Right ventricle myocardium inferior (tissue), 1 donor: ENCODE results near the gene NRIP1. TPM values are rescaled to one million over a fixed set of nuclear protein-coding genes. Genes with fewer than 3 reads are reported as not detected.
A peak's percentile ranks its signal among the peaks of the same experiment; 100 is the strongest.
"Not testable (repeated sequence)": the region's sequence is repeated elsewhere in the genome, so short reads cannot be mapped to it uniquely, and the experiment has no call there.

ENCODE experiments used
- ATAC-seq: fragments of 200-7000 bp; cut with Tn5 transposase; one replicate; pipeline ENCODE4 v1.9.1; 2020; ENCODE audit warnings: mild to moderate bottlenecking, moderate library complexity
- DNase-seq: peaks from one replicate; pipeline ENCODE4 v3.0.0; 2021; ENCODE audit errors: missing footprints
- intact Hi-C: fragments of 100-400 bp; cut with DNase I; formaldehyde crosslinking; loops from one replicate; pipeline ENCODE4 v1.11.0; 2022
- total RNA-seq: library from RNA; stranded (reverse); fragmentation: NEBNext Ultra II Directional; extraction: Animal tissue kit (Norgen Biotek cat#: 25700); gene quantifications from one replicate; pipeline ENCODE4 v1.2.1, GENCODE V29; 2021
- donor health status: DM: no; HTN: yes; CAD: no; lungs with severe emphysema.

The NRIP1 gene
- total RNA-seq, 1 donor from 2014 or later, result 16.0 TPM

DNA sequence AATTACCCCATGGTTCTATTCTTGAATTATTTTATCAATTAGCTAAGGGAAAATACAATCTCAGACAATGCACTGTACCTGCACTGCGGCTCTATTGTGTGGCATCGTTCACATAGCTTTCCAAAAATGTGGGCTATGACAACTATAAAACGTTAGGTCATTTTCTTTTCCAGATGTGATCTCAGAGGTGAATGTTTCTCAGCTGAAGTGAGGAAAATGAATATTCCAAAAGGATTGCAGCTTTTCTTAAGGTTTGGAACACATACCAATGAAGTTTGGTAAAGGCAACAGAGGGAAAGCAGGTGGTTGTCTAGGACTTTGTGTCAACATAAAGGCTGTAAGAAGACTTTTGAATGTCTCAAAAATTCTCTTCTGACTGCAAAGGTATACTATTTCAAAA is 105.5 kb downstream of the NRIP1 start:
- intact Hi-C loops, result no loop called here
- DNase-seq (no peak), ATAC-seq (no peak)

DNA sequence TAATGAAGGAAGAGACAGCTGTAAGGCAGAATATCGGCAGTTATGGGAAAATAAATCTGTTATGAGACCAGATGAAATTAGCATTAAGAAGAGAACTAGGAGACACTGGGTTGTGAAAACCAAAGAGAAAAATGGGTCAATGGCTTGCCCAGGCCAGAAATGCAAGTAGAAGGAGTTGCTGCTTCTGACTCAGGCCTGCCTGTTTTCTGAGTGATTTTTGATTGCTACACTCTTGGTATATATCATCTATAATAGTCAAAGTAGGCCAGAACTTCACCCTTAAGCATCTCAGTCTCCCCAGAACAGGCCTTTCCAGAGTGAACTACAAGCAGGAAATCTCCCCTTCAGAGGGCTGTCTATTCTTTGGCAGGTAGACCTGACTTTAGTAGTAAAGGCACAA is 107.0 kb downstream of the NRIP1 start:
- no peak for ATAC-seq
- DNase-seq, result no peak
- intact Hi-C loops, result no loop called here

DNA sequence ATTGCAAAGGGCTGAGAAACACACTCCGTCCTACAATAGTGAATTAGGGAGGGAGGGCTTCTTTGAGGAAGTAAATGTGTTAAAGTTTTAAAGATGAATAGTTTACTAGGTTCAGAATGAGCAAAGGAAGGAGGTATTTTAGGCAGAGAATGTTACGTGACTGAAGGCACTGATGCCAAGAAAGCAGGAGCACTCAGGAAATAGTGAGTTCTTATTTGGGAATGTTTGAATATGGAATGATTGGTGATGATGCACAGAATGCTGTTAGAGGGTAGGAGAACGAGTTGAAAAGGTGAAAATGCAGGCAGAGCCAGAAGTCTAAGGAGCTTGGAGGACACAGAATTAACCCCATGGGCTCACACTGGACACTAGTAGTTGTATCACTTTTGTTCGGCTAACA is 108.0 kb downstream of the NRIP1 start:
- intact Hi-C loops, result no loop called here
- DNase-seq (no peak), ATAC-seq (no peak)

DNA sequence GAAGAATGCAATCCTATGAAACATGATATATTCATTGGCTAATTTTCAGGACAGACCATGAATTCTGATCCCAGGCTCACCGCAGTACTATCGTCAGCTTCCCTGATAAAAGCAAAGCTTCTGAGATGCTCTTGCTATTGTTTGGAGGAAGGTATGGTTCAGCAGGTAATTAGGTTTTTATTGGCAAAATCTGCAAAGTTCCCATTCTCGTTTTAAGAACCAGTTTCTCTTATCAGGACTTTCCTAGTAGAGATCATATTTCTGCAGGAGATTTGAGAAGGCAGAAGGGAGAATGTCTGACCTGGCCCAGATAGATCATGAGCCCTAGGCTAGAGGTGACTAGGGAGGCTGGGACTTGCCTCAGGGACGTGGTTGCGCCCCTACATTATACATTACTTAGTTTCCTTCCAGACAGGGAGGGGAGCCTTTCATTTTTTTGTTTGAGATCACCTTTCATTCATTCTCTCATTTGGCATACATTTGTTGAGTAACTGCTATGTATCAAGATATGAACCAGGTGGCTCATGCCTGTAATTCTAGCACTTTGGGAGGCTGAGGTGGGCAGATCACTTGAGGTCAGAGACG is 108.8 kb downstream of the NRIP1 start:
- intact Hi-C loops, result no loop called here
- DNase-seq, result no peak
- ATAC-seq, result no peak

DNA sequence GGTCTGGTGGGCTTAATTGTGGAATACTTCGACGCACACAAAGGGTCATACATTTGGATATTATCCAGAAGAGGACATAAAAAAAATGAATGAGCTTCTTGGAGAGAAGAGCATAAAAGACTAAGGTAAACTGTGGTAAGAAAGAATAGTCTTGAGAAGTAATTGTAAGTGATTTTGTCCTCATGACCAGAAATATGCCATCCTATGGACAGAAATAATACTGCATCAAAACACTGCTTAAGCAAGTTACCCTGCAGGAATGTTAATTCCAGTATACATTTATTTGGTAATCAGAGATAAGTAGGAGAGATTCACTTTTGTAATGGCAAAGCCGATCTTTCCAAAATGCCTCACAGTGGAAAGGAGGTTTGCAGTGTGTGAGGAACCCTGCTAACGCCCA is 111.9 kb downstream of the NRIP1 start:
- ATAC-seq, result no peak
- intact Hi-C loops, result no loop called here
- DNase-seq, result no peak

DNA sequence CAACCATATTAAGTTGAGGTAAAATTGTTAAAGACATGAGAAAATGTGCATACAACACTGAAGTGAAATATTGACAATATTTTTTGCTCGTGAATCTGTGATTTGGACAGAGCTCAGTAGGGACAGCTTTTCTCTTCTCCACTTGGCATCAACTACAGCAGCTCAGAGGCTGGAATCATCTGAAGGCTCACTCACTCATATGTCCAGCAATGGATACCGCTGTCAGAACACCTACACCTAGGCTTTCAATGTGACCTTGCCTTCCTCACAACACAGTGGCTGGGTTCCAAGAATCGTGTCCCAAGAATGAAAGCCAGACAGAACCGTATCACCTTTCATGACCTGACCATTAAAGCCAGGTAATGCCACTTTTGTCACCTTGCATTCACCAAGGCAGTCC is 115.2 kb downstream of the NRIP1 start:
- ATAC-seq (no peak), DNase-seq (no peak)
- intact Hi-C loops, result no loop called here

DNA sequence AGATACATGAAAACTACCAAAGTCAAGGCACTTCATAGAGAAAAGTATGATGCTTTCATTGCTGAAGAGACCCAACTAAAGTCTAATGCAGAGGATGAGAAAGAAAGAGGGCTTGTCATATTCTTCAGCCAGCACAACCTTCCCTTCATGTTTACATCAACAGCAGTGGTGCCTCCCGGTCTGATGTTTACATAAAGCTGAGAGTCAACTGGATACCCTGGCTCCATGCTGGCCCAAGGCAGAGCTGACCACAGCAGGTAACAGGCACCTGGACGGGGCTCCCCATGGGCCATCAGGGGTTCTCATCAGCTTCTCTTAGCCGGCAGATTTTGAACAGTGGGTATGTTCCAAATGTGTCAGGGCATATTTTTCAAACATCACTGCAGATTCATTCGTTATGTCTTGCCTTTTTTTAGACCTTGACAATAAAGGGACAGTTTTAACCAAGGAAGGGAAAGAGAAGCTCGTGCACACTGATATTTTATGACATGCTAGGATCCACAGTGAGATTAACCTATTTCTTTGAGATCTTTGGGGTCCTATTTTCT is 117.1 kb downstream of the NRIP1 start:
- intact Hi-C loops, result no loop called here

DNA sequence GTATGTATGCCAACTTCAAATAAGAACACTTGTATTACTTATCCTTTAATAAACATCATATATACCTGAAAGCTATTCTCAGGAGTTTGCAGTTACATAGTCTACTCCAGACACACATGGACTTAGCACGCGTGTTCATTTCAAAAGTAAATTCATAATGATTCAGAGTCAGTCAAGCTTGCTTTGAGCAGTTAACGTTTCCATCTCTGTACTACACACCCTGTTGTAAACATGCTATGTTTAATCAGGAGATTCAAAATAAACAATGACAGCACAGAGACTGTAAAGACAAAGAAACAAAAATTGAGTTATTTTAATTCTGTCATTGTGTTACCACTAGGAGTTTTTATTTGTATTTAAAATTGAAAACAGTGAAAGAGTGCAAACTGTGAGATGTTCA is 119.6 kb downstream of the NRIP1 start:
- no peak for DNase-seq
- no peak for ATAC-seq
- intact Hi-C loops, result no loop called here

More for the DNA sequence above, 117.1 kb downstream of the NRIP1 start:
- DNase-seq (no peak), ATAC-seq (no peak)

DNA sequence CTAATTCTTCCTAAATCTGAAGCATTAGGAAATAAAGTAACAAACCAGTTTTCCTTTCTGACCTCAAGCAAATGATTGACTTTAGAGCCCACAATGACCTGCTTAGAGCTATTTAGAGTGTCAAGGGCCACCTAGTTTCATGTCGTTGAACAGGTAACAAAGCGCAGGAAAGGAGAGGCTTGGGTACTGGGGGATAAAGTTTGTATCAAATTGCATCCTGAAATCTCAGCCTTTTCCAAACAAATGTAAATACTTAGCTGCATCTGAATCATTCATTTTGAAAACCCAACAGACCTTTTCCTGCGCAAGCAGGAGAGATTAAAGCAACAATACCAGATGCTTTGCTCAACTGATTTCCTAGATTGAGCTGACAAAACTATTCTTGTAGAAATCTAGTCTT is 121.2 kb downstream of the NRIP1 start:
- intact Hi-C loops, result no loop called here
- DNase-seq, result no peak
- no peak for ATAC-seq

DNA sequence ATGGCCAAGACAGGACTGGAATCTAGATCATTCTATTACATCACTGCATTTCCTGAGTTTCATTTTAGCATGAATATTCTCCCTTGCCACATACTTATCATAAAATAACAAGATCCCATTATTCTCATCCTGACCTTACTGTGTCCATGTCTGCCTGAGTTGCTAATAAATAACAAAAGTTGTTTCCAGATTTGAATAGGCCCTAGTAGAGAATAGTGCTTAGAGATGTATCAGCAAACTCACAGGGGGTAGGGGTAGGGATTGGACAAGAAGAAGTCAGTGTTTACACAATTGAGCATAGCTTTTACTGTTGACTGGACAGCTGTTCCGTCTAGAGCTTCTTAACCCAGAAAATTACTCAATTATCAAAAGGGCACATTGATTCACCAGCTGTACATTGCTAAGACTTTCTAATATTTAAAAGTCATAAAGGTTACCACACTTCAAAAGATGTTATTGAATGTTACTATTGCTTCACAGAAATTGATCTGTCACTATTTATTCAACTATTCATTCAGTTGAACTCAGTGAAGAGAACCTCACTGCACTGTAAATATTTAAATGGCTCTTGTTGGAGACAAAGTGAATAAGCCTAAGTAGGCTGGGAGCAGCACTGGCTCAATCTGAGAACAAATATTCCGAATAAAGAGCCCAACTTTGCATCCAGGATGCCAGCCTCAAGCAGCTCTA is 121.9 kb downstream of the NRIP1 start:
- intact Hi-C loops, result no loop called here
- DNase-seq (no peak), ATAC-seq (peak; percentile 64)

DNA sequence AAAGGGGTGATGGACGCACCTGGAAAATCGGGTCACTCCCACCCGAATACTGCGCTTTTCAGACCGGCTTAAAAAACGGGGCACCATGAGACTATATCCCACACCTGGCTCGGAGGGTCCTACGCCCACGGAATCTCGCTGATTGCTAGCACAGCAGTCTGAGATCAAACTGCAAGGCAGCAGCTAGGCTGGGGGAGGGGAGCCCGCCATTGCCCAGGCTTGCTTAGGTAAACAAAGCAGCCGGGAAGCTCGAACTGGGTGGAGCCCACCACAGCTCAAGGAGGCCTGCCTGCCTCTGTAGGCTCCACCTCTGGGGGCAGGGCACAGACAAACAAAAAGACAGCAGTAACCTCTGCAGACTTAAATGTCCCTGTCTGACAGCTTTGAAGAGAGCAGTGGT is 137.5 kb downstream of the NRIP1 start:
- DNase-seq, ATAC-seq, intact Hi-C loops: not testable (repeated sequence)

DNA sequence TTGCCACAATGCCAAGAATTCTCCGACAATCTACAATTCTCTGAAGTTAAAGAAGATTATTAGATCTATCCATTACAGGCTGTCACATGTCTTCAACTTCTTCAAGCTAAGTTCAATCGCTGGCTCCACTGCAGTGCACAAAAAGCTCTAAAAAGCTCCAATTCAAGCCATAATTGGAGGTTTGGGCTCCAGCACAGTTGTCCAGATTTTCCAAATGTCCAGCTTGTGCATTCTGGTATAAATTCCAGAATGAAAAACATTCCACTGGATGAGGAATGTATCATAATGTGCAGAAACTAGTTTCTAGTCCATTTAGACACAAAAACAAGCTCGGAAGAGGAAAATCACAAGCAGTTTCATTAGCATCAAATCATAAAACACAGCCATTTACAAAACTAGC is 138.6 kb downstream of the NRIP1 start:
- intact Hi-C loops, result no loop called here
- no peak for DNase-seq
- no peak for ATAC-seq

DNA sequence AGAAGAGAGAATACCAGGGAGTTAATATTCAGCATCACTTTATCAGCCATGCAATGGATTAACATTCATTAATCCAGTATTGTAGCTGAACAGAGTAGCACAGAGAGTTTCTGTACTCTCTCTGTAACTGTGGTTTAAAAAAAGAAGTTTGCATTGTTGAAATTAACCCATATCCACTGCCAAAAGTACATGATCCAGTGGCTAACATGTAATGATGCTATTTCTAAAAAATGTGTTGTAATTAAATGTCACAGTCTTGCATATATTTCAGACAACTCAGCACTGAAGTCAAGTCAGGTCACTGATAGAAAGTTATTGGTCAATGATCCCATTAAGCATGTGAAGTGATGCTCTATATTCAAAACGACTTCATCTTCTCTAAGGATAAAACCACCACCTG is 141.3 kb downstream of the NRIP1 start:
- intact Hi-C loops, result no loop called here
- no peak for DNase-seq
- no peak for ATAC-seq

DNA sequence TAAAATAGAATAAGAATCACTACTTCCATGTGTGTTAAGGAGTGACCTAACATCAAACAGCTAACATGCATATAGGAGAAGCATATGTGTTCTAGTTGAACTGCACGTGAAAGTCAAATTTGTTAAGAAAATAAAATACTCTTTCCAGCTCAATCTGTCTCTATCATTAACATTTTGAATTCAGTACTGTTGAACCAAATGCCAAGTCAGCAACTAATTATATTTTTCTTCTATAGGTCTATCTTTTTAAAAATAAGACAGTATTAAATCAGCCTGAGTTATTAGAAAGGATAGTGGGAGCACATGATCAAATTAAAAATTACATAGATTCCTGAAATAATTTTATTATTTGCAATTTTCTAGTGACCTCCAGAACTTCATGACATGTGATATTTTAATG is 141.8 kb downstream of the NRIP1 start:
- intact Hi-C loops, result no loop called here
- DNase-seq, result no peak

DNA sequence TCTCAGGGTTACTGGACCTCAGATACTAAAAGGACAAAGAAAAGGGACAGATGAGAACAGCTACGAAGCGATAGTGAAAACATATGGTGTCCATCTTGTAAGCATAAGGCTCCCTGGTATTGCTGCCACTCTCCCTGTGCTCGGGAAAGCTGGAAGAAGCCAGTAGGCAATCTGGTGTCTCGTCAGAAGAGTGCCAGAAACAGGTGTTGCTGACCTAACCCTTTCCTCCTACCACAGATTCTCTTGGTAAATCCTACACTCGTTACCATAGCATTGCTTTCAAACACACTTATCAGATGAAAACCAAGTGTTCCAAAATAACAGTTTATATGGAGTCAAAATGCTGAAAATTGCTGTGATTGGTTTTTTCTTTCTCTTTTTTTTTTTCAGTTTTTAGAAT is 146.3 kb downstream of the NRIP1 start:
- no peak for DNase-seq
- no peak for ATAC-seq

More for the DNA sequence above, 141.8 kb downstream of the NRIP1 start:
- no peak for ATAC-seq

DNA sequence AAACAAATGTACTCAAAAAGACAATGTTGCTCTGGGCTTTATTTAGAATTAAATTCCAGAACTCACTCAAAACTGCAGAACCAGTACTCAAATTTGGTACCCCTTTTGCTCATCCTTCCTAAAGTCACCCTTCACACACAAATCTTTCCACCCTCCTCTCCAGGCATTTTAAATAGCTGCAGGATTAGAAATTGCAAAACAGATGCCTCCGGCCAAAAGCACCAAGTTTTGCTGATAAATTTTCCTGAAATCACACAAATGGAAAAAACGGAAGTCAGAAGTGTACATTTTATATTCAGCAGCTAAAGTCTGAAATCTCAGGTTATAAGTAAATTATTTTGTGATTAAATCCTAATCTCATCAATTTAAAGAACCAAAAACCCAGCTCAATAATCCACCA is 147.0 kb downstream of the NRIP1 start:
- no peak for DNase-seq
- ATAC-seq, result no peak
- intact Hi-C loops, result no loop called here

More for the DNA sequence above, 146.3 kb downstream of the NRIP1 start:
- intact Hi-C loops, result no loop called here

DNA sequence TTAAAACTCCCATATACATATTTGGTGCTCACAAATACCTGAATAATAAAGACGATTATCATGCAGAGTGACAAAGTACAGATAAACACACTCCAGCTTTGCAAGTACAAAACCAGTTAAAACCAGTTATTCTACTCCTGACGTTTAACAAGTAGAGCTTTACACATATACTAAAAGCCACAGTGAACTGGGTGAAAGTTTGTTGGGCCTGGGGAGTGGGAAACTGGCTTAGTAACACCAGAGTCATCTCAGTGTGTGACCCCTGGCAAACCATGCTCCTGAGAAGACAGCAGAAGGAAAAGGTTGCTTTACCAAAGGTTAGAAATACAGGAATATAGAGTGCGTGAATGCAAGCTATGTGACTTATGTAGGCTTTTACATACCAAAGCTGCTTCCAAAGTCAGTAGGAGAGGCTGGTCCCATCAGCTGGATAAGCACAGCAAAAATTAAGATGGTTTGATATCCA is 148.1 kb downstream of the NRIP1 start:
- no peak for DNase-seq
- ATAC-seq, result no peak
- intact Hi-C loops, result no loop called here

DNA sequence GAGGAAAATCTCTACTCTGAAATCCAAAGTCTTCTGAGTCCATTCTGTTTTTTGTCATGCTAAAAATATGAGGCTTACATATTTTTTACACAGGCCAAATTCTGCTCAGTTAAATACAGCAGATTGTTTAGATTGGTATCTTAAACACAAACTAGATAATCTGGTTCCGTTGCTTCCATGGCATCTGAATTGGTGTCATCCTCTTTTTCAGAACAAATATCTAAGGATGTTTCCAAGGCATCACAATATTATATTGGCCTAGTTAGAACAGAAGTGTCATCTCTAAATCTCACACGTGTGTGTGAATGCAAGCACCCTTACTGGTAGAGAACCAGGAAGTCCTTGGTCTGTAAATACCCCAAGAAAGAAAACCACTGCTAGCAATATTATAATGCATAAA is 151.2 kb downstream of the NRIP1 start:
- intact Hi-C loops, result no loop called here
- ATAC-seq (no peak), DNase-seq (no peak)

DNA sequence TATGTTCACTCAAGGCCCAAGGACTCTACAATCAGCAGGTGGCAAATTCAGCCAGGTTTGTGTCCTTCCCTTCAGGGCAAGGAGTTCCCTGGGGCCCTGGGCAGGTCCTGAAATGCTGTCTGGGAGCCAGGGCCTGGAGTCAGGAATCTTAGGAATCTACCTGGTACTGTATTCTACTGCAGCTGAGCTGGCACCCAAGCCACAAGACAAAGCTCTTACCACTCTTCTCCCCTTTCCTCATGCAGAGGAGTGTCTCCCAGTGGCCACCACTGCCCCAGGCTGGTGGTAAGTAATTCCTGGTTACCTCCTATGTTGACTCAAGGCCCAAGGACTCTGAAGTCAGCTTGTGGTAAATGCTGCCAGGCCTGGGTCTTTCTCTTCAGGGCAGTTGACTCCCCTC is 153.4 kb downstream of the NRIP1 start:
- intact Hi-C loops, result no loop called here

More for the DNA sequence above, 153.4 kb downstream of the NRIP1 start:
- no peak for ATAC-seq
- DNase-seq, result no peak
